Osteocyte (in vitro differentiated cells): Measurements from ENCODE around the gene PGC. TPM values are rescaled to one million over a fixed set of nuclear protein-coding genes. Genes with fewer than 3 reads are reported as not detected.

Experiments
- DNase-seq: peaks from one replicate; pipeline ENCODE4 v3.0.0; 2021; ENCODE audit warnings: mixed read lengths; ENCODE audit not compliant: unreplicated experiment; ENCODE audit errors: extremely low spot score
- H3K27ac Mint-ChIP-seq: one replicate; pipeline ENCODE4 v1.8.0; 2021; ENCODE audit warnings: mild to moderate bottlenecking, mixed read lengths; ENCODE audit not compliant: unreplicated experiment
- H3K27me3 Mint-ChIP-seq: one replicate; pipeline ENCODE4 v1.8.0; 2021; ENCODE audit warnings: mixed read lengths; ENCODE audit not compliant: unreplicated experiment
- H3K36me3 Mint-ChIP-seq: one replicate; pipeline ENCODE4 v1.8.0; 2021; ENCODE audit warnings: mixed read lengths; ENCODE audit not compliant: unreplicated experiment
- H3K4me1 Mint-ChIP-seq: one replicate; pipeline ENCODE4 v1.8.0; 2021; ENCODE audit warnings: mixed read lengths; ENCODE audit not compliant: unreplicated experiment
- H3K4me3 Mint-ChIP-seq: one replicate; pipeline ENCODE4 v1.8.0; 2021; ENCODE audit warnings: mild to moderate bottlenecking, moderate library complexity, mixed read lengths; ENCODE audit not compliant: unreplicated experiment
- H3K9me3 Mint-ChIP-seq: one replicate; pipeline ENCODE4 v1.8.0; 2021; ENCODE audit warnings: mixed read lengths; ENCODE audit not compliant: unreplicated experiment
- CTCF ChIP-seq: fragments of 200-600 bp; sonication (generic); IDR thresholded peaks from 2 replicates; pipeline ENCODE4 v1.5.0; 2021; ENCODE audit warnings: antibody characterized with exemption, mild to moderate bottlenecking, moderate library complexity
- total RNA-seq: library from RNA; stranded (reverse); gene quantifications from 2 replicates; pipeline ENCODE4 v1.2.1, GENCODE V29; 2021

Gene PGC
- total RNA-seq, 1 donor from 2014 or later: not detected

- Mint-ChIP-seq H3K9me3 (no peaks in the 10 kb centered on the region), H3K4me3 (no peak overlapping the region), H3K27me3 (no peaks in the 10 kb centered on the region), H3K27ac (no peak overlapping the region), H3K4me1 (peaks cover 26% of the 10 kb centered on the region), H3K36me3 (peaks cover 11% of the 10 kb centered on the region)
- no peak for DNase-seq
- no peak for TF ChIP-seq CTCF
These were observed 38.1 kb upstream of the PGC start for GRCh38 chr6:41785254-41785653.

- TF ChIP-seq CTCF: no peak
- Mint-ChIP-seq H3K9me3 (no peaks in the 10 kb centered on the region), H3K27me3 (no peaks in the 10 kb centered on the region), H3K4me3 (no peak overlapping the region), H3K4me1 (peaks cover 26% of the 10 kb centered on the region), H3K36me3 (peaks cover 5% of the 10 kb centered on the region), H3K27ac (no peak overlapping the region)
- no peak for DNase-seq
These were observed 37.5 kb upstream of the PGC start for GRCh38 chr6:41784581-41785171.

GRCh38 chr6:41783106-41783780 lies 36.0 kb upstream of the PGC start:
- H3K9me3 Mint-ChIP-seq: no peaks in the 10 kb centered on the region
- TF ChIP-seq CTCF: no peak
- DNase-seq: no peak
- no peak overlapping the region for H3K27ac Mint-ChIP-seq
- peaks cover 1% of the 10 kb centered on the region for H3K36me3 Mint-ChIP-seq
- no peaks in the 10 kb centered on the region for H3K27me3 Mint-ChIP-seq
- peaks cover 27% of the 10 kb centered on the region for H3K4me1 Mint-ChIP-seq
- no peak overlapping the region for H3K4me3 Mint-ChIP-seq

- Mint-ChIP-seq H3K4me3 (peak overlapping the region; percentile 58), H3K27ac (peak overlapping the region; percentile 27), H3K36me3 (peaks cover 2% of the 10 kb centered on the region), H3K9me3 (no peaks in the 10 kb centered on the region), H3K27me3 (no peaks in the 10 kb centered on the region), H3K4me1 (peaks cover 28% of the 10 kb centered on the region)
- DNase-seq: no peak
- no peak for TF ChIP-seq CTCF
These were observed 34.2 kb upstream of the PGC start for GRCh38 chr6:41781366-41781730.

- peak within 1 kb of the TSS; percentile 89 for H3K4me3 Mint-ChIP-seq
- no peaks in the 10 kb centered on the region for H3K9me3 Mint-ChIP-seq
- H3K4me1 Mint-ChIP-seq: peaks cover 24% of the 10 kb centered on the region
- no peak for TF ChIP-seq CTCF
- peaks cover 2% of the 10 kb centered on the region for H3K36me3 Mint-ChIP-seq
- peak within 1 kb of the TSS; percentile 78 for H3K27ac Mint-ChIP-seq
- no peak for DNase-seq
- H3K27me3 Mint-ChIP-seq: no peaks in the 10 kb centered on the region
These were observed 33.6 kb upstream of the PGC start, which contains the start of gene PRICKLE4 for GRCh38 chr6:41780551-41781365. Gene PRICKLE4, plus strand, starts transcription at chr6:41780782. Its CDS starts 2,692 bp downstream, at chr6:41783474.
